Activated CD4-positive, alpha-beta memory T cell treated with anti-CD3 and anti-CD28 coated beads, Interleukin-2, amount 10 ng/mL, durations not matched to agents 7 days and 5 days (primary cell): ENCODE measurements around the gene DLGAP3. TPM values are rescaled to one million over a fixed set of nuclear protein-coding genes. Genes with fewer than 3 reads are reported as not detected.
"Not testable (repeated sequence)": the region's sequence is repeated elsewhere in the genome, so short reads cannot be mapped to it uniquely, and the experiment has no call there.

Experiments used
- CTCF ChIA-PET: fragments of 350-600 bp; sonication (Branson Sonifier 250); formaldehyde crosslinking; loops from one replicate; lab custom pipeline; 2021; ENCODE audit warnings: antibody characterized with exemption, inconsistent platforms; lab: Charles Lee
- POLR2A ChIA-PET: fragments of 350-600 bp; sonication (Branson Sonifier 250); formaldehyde crosslinking; loops from one replicate; lab custom pipeline; 2021; ENCODE audit warnings: antibody characterized with exemption; lab: Charles Lee
- DNase-seq: peaks from one replicate; pipeline ENCODE4 v3.0.0-alpha.2; 2020
- H3K27ac Mint-ChIP-seq: one replicate; pipeline ENCODE4 v1.8.0; 2021; ENCODE audit warnings: mild to moderate bottlenecking, mixed read lengths
- H3K27me3 Mint-ChIP-seq: one replicate; pipeline ENCODE4 v1.8.0; 2021; ENCODE audit warnings: mixed read lengths
- H3K36me3 Mint-ChIP-seq: one replicate; pipeline ENCODE4 v1.8.0; 2021; ENCODE audit warnings: low read depth, mixed read lengths
- H3K4me1 Mint-ChIP-seq: one replicate; pipeline ENCODE4 v1.8.0; 2021; ENCODE audit warnings: mixed read lengths
- H3K4me3 Mint-ChIP-seq: one replicate; pipeline ENCODE4 v1.8.0; 2021; ENCODE audit warnings: mild to moderate bottlenecking, mixed read lengths
- H3K9me3 Mint-ChIP-seq: one replicate; pipeline ENCODE4 v1.8.0; 2021; ENCODE audit warnings: mixed read lengths
- total RNA-seq, 2 experiments: library from RNA; stranded (reverse); gene quantifications; one replicate each; pipeline ENCODE4 v1.2.3, GENCODE V29; 2021

DLGAP3 gene
- under 1 TPM; 0.55 to 0.88 TPM for total RNA-seq

- ChIA-PET CTCF (no interaction called here), POLR2A (interaction anchor here (1.3 kb wide), 1 partner anchor 56 kb away, joined by 3 read pairs; the partner anchor contains the start of gene TMEM35B)
- H3K36me3 Mint-ChIP-seq = peaks cover 5% of the 10 kb centered on the region
- no peak within 1 kb of the TSS for H3K27ac Mint-ChIP-seq
- no peaks in the 10 kb centered on the region for H3K9me3 Mint-ChIP-seq
- peaks cover 61% of the 10 kb centered on the region for H3K27me3 Mint-ChIP-seq
- H3K4me3 Mint-ChIP-seq = peak within 1 kb of the TSS; percentile 64
- H3K4me1 Mint-ChIP-seq = peaks cover 5% of the 10 kb centered on the region
- DNase-seq = no peak
Observed at GRCh38 chr1:34929497-34929852, at the start of gene DLGAP3. TSS of gene DLGAP3 (minus strand) at chr1:34929650. CDS start at chr1:34905383, 24,267 bp downstream.

- H3K9me3 Mint-ChIP-seq = no peaks in the 10 kb centered on the region
- no peak for DNase-seq
- POLR2A ChIA-PET = no interaction called here
- H3K27me3 Mint-ChIP-seq = no peaks in the 10 kb centered on the region
- H3K4me3 Mint-ChIP-seq = no peak overlapping the region
- CTCF ChIA-PET = interaction anchor here (1.1 kb wide), 1 partner anchor 127 kb away, joined by 3 read pairs; no protein-coding TSS in a partner anchor
- H3K36me3 Mint-ChIP-seq = peaks cover 30% of the 10 kb centered on the region
- no peak overlapping the region for H3K27ac Mint-ChIP-seq
- H3K4me1 Mint-ChIP-seq = peaks cover 17% of the 10 kb centered on the region
Observed at GRCh38 chr1:34978921-34979320, 49.5 kb upstream of the DLGAP3 start.

GRCh38 chr1:34977858-34978257 lies 48.4 kb upstream of the DLGAP3 start:
- no peaks in the 10 kb centered on the region for H3K27me3 Mint-ChIP-seq
- peaks cover 24% of the 10 kb centered on the region for H3K36me3 Mint-ChIP-seq
- no peaks in the 10 kb centered on the region for H3K9me3 Mint-ChIP-seq
- peaks cover 9% of the 10 kb centered on the region for H3K4me1 Mint-ChIP-seq
- no peak overlapping the region for H3K27ac Mint-ChIP-seq
- CTCF ChIA-PET = no interaction called here
- POLR2A ChIA-PET = no interaction called here
- H3K4me3 Mint-ChIP-seq = no peak overlapping the region
- no peak for DNase-seq

GRCh38 chr1:34977210-34977471 lies 47.7 kb upstream of the DLGAP3 start:
- Mint-ChIP-seq H3K27ac (no peak overlapping the region), H3K9me3 (no peaks in the 10 kb centered on the region), H3K36me3 (peaks cover 23% of the 10 kb centered on the region), H3K27me3 (no peaks in the 10 kb centered on the region), H3K4me3 (no peak overlapping the region), H3K4me1 (peaks cover 7% of the 10 kb centered on the region)
- DNase-seq = no peak
- CTCF ChIA-PET = no interaction called here
- POLR2A ChIA-PET = no interaction called here

- Mint-ChIP-seq H3K4me3 (no peak overlapping the region), H3K9me3 (no peaks in the 10 kb centered on the region), H3K27ac (no peak overlapping the region), H3K36me3 (peaks cover 17% of the 10 kb centered on the region), H3K27me3 (no peaks in the 10 kb centered on the region), H3K4me1 (peaks cover 3% of the 10 kb centered on the region)
- ChIA-PET POLR2A (no interaction called here), CTCF (no interaction called here)
- DNase-seq = no peak
Observed at GRCh38 chr1:34976384-34977209, 47.1 kb upstream of the DLGAP3 start.

GRCh38 chr1:34975771-34976170 lies 46.3 kb upstream of the DLGAP3 start:
- Mint-ChIP-seq H3K4me3 (no peak overlapping the region), H3K36me3 (peaks cover 16% of the 10 kb centered on the region), H3K9me3 (no peaks in the 10 kb centered on the region), H3K4me1 (peaks cover 3% of the 10 kb centered on the region), H3K27ac (no peak overlapping the region), H3K27me3 (no peaks in the 10 kb centered on the region)
- CTCF ChIA-PET = no interaction called here
- POLR2A ChIA-PET = interaction anchor here (2.5 kb wide), 1 partner anchor 9 kb away, joined by 17 read pairs; the partner anchor contains the start of gene TMEM35B
- DNase-seq = no peak

- H3K9me3 Mint-ChIP-seq = no peaks in the 10 kb centered on the region
- no peak overlapping the region for H3K27ac Mint-ChIP-seq
- H3K4me3 Mint-ChIP-seq = no peak overlapping the region
- H3K27me3 Mint-ChIP-seq = no peaks in the 10 kb centered on the region
- H3K4me1 Mint-ChIP-seq = peaks cover 3% of the 10 kb centered on the region
- DNase-seq = no peak
- CTCF ChIA-PET = no interaction called here
- peaks cover 16% of the 10 kb centered on the region for H3K36me3 Mint-ChIP-seq
- POLR2A ChIA-PET = interaction anchor here (2.5 kb wide), 1 partner anchor 10 kb away, joined by 17 read pairs; the partner anchor contains the start of gene TMEM35B
Observed at GRCh38 chr1:34975338-34975737, 45.9 kb upstream of the DLGAP3 start.

GRCh38 chr1:34974626-34975025 lies 45.2 kb upstream of the DLGAP3 start:
- ChIA-PET CTCF (interaction anchor here (1.1 kb wide), 1 partner anchor 8 kb away, joined by 7 read pairs; no protein-coding TSS in a partner anchor), POLR2A (interaction anchor here (0.9 to 2.5 kb wide), 2 partner anchors 9 to 10 kb away, joined by 3 to 17 read pairs; partner anchors contain the start of gene TMEM35B)
- H3K27ac Mint-ChIP-seq = no peak overlapping the region
- H3K36me3 Mint-ChIP-seq = peaks cover 16% of the 10 kb centered on the region
- DNase-seq = no peak
- H3K9me3 Mint-ChIP-seq = no peaks in the 10 kb centered on the region
- no peaks in the 10 kb centered on the region for H3K27me3 Mint-ChIP-seq
- no peak overlapping the region for H3K4me3 Mint-ChIP-seq
- peaks cover 7% of the 10 kb centered on the region for H3K4me1 Mint-ChIP-seq

- H3K27me3 Mint-ChIP-seq = no peaks in the 10 kb centered on the region
- peaks cover 16% of the 10 kb centered on the region for H3K36me3 Mint-ChIP-seq
- no peak overlapping the region for H3K27ac Mint-ChIP-seq
- no peak overlapping the region for H3K4me3 Mint-ChIP-seq
- peaks cover 12% of the 10 kb centered on the region for H3K4me1 Mint-ChIP-seq
- POLR2A ChIA-PET = interaction anchor here (1.5 to 2.5 kb wide), 2 partner anchors 12 to 106 kb away, joined by 4 to 17 read pairs; partner anchors contain the start of genes TMEM35B and ZMYM1
- CTCF ChIA-PET = interaction anchor here (1.0 kb wide), 1 partner anchor 11 kb away, joined by 5 read pairs; the partner anchor contains the start of gene TMEM35B
- H3K9me3 Mint-ChIP-seq = no peaks in the 10 kb centered on the region
- DNase-seq = no peak
Observed at GRCh38 chr1:34973326-34973725, 43.9 kb upstream of the DLGAP3 start.

GRCh38 chr1:34970829-34971228 lies 41.4 kb upstream of the DLGAP3 start:
- no peak for DNase-seq
- peaks cover 3% of the 10 kb centered on the region for H3K27me3 Mint-ChIP-seq
- no peaks in the 10 kb centered on the region for H3K9me3 Mint-ChIP-seq
- H3K4me1 Mint-ChIP-seq = peaks cover 11% of the 10 kb centered on the region
- peaks cover 3% of the 10 kb centered on the region for H3K36me3 Mint-ChIP-seq
- H3K27ac Mint-ChIP-seq = no peak overlapping the region
- CTCF ChIA-PET = no interaction called here
- H3K4me3 Mint-ChIP-seq = no peak overlapping the region
- POLR2A ChIA-PET = no interaction called here

- H3K9me3 Mint-ChIP-seq = no peaks in the 10 kb centered on the region
- peaks cover 11% of the 10 kb centered on the region for H3K4me1 Mint-ChIP-seq
- H3K36me3 Mint-ChIP-seq = no peaks in the 10 kb centered on the region
- peaks cover 3% of the 10 kb centered on the region for H3K27me3 Mint-ChIP-seq
- CTCF ChIA-PET = no interaction called here
- H3K27ac Mint-ChIP-seq = no peak overlapping the region
- DNase-seq = no peak
- POLR2A ChIA-PET = interaction anchor here (2.3 kb wide), 1 partner anchor 14 kb away, joined by 14 read pairs; the partner anchor contains the start of gene TMEM35B
- H3K4me3 Mint-ChIP-seq = no peak overlapping the region
Observed at GRCh38 chr1:34970220-34970735, 40.8 kb upstream of the DLGAP3 start.

- CTCF ChIA-PET = interaction anchor here (0.6 kb wide), 1 partner anchor 816 kb away, joined by 3 read pairs; no protein-coding TSS in a partner anchor
- H3K9me3 Mint-ChIP-seq, H3K36me3 Mint-ChIP-seq, H3K27me3 Mint-ChIP-seq, H3K4me3 Mint-ChIP-seq, H3K27ac Mint-ChIP-seq: not testable (repeated sequence)
- DNase-seq = peak; percentile 52
- peaks cover 11% of the 10 kb centered on the region for H3K4me1 Mint-ChIP-seq
- POLR2A ChIA-PET = interaction anchor here (2.3 kb wide), 1 partner anchor 16 kb away, joined by 14 read pairs; the partner anchor contains the start of gene TMEM35B
Observed at GRCh38 chr1:34968297-34968696, 38.8 kb upstream of the DLGAP3 start.

- POLR2A ChIA-PET = interaction anchor here (2.3 kb wide), 1 partner anchor 17 kb away, joined by 14 read pairs; the partner anchor contains the start of gene TMEM35B
- H3K27me3 Mint-ChIP-seq, H3K9me3 Mint-ChIP-seq, H3K36me3 Mint-ChIP-seq, DNase-seq, H3K27ac Mint-ChIP-seq, H3K4me3 Mint-ChIP-seq: not testable (repeated sequence)
- peaks cover 11% of the 10 kb centered on the region for H3K4me1 Mint-ChIP-seq
- CTCF ChIA-PET = interaction anchor here (0.6 kb wide), 1 partner anchor 817 kb away, joined by 3 read pairs; no protein-coding TSS in a partner anchor
Observed at GRCh38 chr1:34967672-34968071, 38.2 kb upstream of the DLGAP3 start.
